Mucosa of stomach (tissue), 1 donor: ENCODE results near the gene RPH3AL.
"Not testable (repeated sequence)": the region's sequence is repeated elsewhere in the genome, so short reads cannot be mapped to it uniquely, and the experiment has no call there.

ENCODE experiments used
- H3K27me3 ChIP-seq: one replicate; pipeline ENCODE4 v1.7.0; 2013; ENCODE audit warnings: mild to moderate bottlenecking, low read length; ENCODE audit not compliant: control insufficient read depth, insufficient read depth
- H3K36me3 ChIP-seq: one replicate; pipeline ENCODE4 v1.7.0; 2013; ENCODE audit warnings: low read length; ENCODE audit not compliant: control insufficient read depth, insufficient read depth
- H3K4me1 ChIP-seq: one replicate; pipeline ENCODE4 v1.7.0; 2013; ENCODE audit warnings: mild to moderate bottlenecking, low read length; ENCODE audit not compliant: control insufficient read depth, insufficient read depth
- H3K4me3 ChIP-seq: one replicate; pipeline ENCODE4 v1.7.0; 2013; ENCODE audit warnings: low read length
- H3K9ac ChIP-seq: one replicate; pipeline ENCODE4 v1.7.0; 2013; ENCODE audit warnings: mild to moderate bottlenecking, low read length, moderate library complexity
- H3K9me3 ChIP-seq: one replicate; pipeline ENCODE4 v1.7.0; 2013; ENCODE audit warnings: mild to moderate bottlenecking, low read length, moderate library complexity; ENCODE audit not compliant: control insufficient read depth
- donor health status: Pancreatic carcinoma.

The RPH3AL gene

GRCh38 chr17:173166-173911, 179.3 kb downstream of the RPH3AL start:
- Histone ChIP-seq H3K9me3 (no peaks in the 10 kb centered on the region), H3K9ac (no peak overlapping the region), H3K27me3 (peaks cover 4% of the 10 kb centered on the region), H3K4me3 (no peak overlapping the region), H3K36me3 (no peaks in the 10 kb centered on the region), H3K4me1 (peaks cover 2% of the 10 kb centered on the region)

- Histone ChIP-seq H3K36me3 (no peaks in the 10 kb centered on the region), H3K9me3 (no peaks in the 10 kb centered on the region), H3K4me1 (no peaks in the 10 kb centered on the region), H3K27me3 (peaks cover 4% of the 10 kb centered on the region), H3K4me3 (no peak overlapping the region), H3K9ac (no peak overlapping the region)
Observed at GRCh38 chr17:172401-172800, 180.2 kb downstream of the RPH3AL start.

- peaks cover 4% of the 10 kb centered on the region for H3K27me3 ChIP-seq
- H3K4me3 ChIP-seq: no peak overlapping the region
- H3K9me3 ChIP-seq: no peaks in the 10 kb centered on the region
- no peaks in the 10 kb centered on the region for H3K36me3 ChIP-seq
- H3K9ac ChIP-seq: no peak overlapping the region
- no peaks in the 10 kb centered on the region for H3K4me1 ChIP-seq
Observed at GRCh38 chr17:171871-172270, 180.7 kb downstream of the RPH3AL start.

- no peak overlapping the region for H3K4me3 ChIP-seq
- H3K9me3 ChIP-seq: no peaks in the 10 kb centered on the region
- no peak overlapping the region for H3K9ac ChIP-seq
- no peaks in the 10 kb centered on the region for H3K4me1 ChIP-seq
- peaks cover 4% of the 10 kb centered on the region for H3K27me3 ChIP-seq
- no peaks in the 10 kb centered on the region for H3K36me3 ChIP-seq
Observed at GRCh38 chr17:170130-170670, 182.4 kb downstream of the RPH3AL start.

GRCh38 chr17:168614-169013, 184.0 kb downstream of the RPH3AL start:
- H3K9me3 ChIP-seq, H3K4me3 ChIP-seq, H3K36me3 ChIP-seq, H3K27me3 ChIP-seq, H3K9ac ChIP-seq, H3K4me1 ChIP-seq: not testable (repeated sequence)

- Histone ChIP-seq H3K36me3 (no peaks in the 10 kb centered on the region), H3K27me3 (no peaks in the 10 kb centered on the region), H3K9ac (no peak overlapping the region), H3K4me1 (peaks cover 3% of the 10 kb centered on the region), H3K4me3 (no peak overlapping the region), H3K9me3 (no peaks in the 10 kb centered on the region)
Observed at GRCh38 chr17:165939-166338, 186.7 kb downstream of the RPH3AL start.

- no peaks in the 10 kb centered on the region for H3K27me3 ChIP-seq
- H3K4me3 ChIP-seq: no peak overlapping the region
- peaks cover 3% of the 10 kb centered on the region for H3K4me1 ChIP-seq
- H3K36me3 ChIP-seq: no peaks in the 10 kb centered on the region
- no peaks in the 10 kb centered on the region for H3K9me3 ChIP-seq
- H3K9ac ChIP-seq: no peak overlapping the region
Observed at GRCh38 chr17:164303-165235, 188.0 kb downstream of the RPH3AL start.

- peaks cover 3% of the 10 kb centered on the region for H3K4me1 ChIP-seq
- no peaks in the 10 kb centered on the region for H3K27me3 ChIP-seq
- H3K9me3 ChIP-seq: no peaks in the 10 kb centered on the region
- H3K36me3 ChIP-seq: no peaks in the 10 kb centered on the region
- H3K9ac ChIP-seq: no peak overlapping the region
- H3K4me3 ChIP-seq: no peak overlapping the region
Observed at GRCh38 chr17:163514-164098, 189.0 kb downstream of the RPH3AL start.

GRCh38 chr17:162689-163088, 189.9 kb downstream of the RPH3AL start:
- H3K4me3 ChIP-seq: no peak overlapping the region
- no peak overlapping the region for H3K9ac ChIP-seq
- H3K9me3 ChIP-seq: no peaks in the 10 kb centered on the region
- H3K4me1 ChIP-seq: peaks cover 3% of the 10 kb centered on the region
- no peaks in the 10 kb centered on the region for H3K36me3 ChIP-seq
- H3K27me3 ChIP-seq: no peaks in the 10 kb centered on the region
